NB4 (cell line): Measurements from ENCODE around the gene TFEC.

Experiments
- MYC ChIP-seq: IDR thresholded peaks from 2 replicates; pipeline ENCODE4 v1.6.1; 2011; ENCODE audit warnings: low read depth, low read length
- POLR2A ChIP-seq: IDR thresholded peaks from 2 replicates; pipeline ENCODE4 v1.6.1; 2011; ENCODE audit warnings: mild to moderate bottlenecking; ENCODE audit not compliant: insufficient read length; ENCODE audit errors: extremely low read depth
- TF ChIP-seq, protein P1 (sequence below): IDR thresholded peaks from one replicate; pipeline ENCODE4 v1.5.1; 2012; ENCODE audit warnings: low read depth, low read length

DNA sequence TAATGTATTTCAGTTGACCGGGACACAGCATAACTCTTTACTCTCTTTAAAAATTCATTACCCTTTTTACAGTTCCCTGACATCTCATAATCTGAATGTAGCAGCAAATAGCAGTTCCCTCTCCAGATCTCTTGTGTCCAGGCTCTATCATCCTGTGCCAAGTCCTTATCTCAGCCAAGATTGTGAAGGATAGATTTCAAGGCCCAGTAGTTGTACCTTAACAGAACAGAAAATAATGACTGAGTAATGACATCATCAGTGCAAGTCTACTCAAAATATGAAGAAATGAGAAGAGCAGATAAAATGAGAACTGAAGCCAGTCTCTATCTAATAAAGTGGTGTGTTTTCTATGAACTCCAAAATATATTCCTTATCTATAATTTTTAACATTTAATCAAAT, 92.6 kb downstream of the TFEC start:
- TF ChIP-seq, protein P1, sequence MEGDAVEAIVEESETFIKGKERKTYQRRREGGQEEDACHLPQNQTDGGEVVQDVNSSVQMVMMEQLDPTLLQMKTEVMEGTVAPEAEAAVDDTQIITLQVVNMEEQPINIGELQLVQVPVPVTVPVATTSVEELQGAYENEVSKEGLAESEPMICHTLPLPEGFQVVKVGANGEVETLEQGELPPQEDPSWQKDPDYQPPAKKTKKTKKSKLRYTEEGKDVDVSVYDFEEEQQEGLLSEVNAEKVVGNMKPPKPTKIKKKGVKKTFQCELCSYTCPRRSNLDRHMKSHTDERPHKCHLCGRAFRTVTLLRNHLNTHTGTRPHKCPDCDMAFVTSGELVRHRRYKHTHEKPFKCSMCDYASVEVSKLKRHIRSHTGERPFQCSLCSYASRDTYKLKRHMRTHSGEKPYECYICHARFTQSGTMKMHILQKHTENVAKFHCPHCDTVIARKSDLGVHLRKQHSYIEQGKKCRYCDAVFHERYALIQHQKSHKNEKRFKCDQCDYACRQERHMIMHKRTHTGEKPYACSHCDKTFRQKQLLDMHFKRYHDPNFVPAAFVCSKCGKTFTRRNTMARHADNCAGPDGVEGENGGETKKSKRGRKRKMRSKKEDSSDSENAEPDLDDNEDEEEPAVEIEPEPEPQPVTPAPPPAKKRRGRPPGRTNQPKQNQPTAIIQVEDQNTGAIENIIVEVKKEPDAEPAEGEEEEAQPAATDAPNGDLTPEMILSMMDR, result no peak
- TF ChIP-seq MYC (no peak), POLR2A (no peak)
